LNCAP (cell line): Measurements from ENCODE around the gene POLA1.

Experiments
- CTCF ChIP-seq: fragments of 450-650 bp; IDR thresholded peaks from 2 replicates; pipeline ENCODE4 v1.5.1; 2017; ENCODE audit warnings: mild to moderate bottlenecking

The POLA1 gene

DNA sequence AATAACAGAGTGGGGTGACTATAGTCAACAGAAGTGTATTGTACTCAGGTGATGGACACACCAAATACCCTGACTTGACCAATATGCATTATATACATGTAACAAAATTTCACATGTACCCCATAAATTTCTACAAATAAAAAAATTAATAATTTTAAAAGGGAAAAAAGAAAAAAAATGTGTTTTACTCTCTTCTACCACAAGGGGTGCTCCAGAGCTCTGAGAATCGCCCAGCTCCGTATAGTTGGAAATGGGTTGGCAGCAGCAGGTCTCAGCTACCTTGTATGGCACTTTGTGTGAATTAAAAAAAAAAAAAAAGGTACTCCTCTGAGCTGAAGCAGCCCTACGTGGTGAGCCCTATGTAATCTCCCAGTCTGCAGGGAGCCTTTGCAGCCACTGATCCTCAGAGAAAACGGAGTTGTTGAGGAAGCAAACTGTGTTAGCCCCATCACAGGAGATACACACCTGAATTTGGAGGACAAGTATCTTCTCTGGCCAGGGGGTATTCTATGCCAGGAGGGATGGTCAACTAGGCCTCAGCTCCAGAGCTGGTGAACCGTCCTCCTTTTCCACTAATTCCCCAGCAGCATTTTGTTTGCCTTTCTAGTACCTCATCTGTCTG lies 17.2 kb upstream of the POLA1 start:
- peak; percentile 43 for TF ChIP-seq CTCF

DNA sequence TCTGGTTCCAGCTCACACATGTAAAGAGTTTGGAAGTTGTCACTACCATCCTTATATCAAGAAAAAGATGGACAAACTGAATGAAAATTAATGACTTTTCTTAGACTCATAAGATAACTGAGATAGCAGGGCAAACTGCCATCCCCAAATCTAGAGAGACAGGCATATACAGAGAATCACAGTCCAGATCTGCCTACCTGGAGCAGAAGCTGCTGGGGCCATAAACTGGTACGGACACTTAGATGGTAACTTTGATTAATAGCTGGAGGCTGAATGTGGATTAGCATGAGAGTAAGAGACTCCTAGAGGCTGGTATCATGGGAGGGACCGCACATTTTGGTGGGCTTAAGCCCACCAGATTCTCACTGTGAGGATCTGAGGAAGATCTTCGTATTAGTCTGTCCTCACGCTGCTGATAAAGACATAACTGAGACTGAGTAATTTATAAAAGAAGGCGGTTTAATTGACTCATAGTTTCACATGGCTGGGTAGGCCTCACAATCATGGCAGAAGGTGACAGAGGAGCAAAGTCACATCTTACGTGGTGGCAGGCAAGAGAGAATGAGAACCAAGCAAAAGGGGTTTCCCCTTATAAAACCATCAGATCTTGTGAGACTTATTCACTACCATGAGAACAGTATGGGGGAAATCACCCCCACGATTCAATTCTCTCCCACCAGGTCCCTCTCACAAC lies 10.8 kb upstream of the POLA1 start:
- no peak for TF ChIP-seq CTCF

GRCh38 chrX:24684048-24684447 lies 9.7 kb upstream of the POLA1 start:
- TF ChIP-seq CTCF: no peak

GRCh38 chrX:24692305-24692704 lies 1.4 kb upstream of the POLA1 start:
- no peak for TF ChIP-seq CTCF

DNA sequence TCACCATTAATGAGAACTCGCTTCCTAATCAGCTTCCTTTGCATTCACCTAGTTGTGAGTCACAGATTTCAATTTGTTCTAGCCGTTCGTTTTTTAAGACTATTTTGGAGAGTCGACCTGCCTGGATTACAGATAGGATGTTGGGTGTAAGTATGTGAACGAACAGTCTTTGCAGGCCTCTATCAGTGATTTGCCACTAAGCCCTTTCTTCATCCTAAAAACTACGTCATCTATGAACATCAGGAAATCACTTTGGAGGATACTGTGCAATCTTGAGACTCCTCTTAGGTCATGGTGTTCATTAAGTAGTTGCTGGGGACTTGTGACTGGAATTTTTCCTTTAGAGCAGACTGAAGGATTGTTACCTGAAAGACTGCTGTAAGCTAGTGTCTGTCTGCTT lies 1.1 kb downstream of the POLA1 start:
- no peak for TF ChIP-seq CTCF

- TF ChIP-seq CTCF: no peak
Measured at GRCh38 chrX:24696294-24696693, 2.6 kb downstream of the POLA1 start.

GRCh38 chrX:24702362-24703184 lies 8.9 kb downstream of the POLA1 start:
- TF ChIP-seq CTCF: no peak
